Gastrocnemius medialis (tissue), 4 donors: Measurements from ENCODE around the gene CHST11.

Experiments
- CTCF ChIP-seq, 5 experiments: fragments of 450-650 bp in 3 of 5; fragments of 200-600 bp in 2 of 5; sonication (generic) in 2 of 5; IDR thresholded peaks in 4 of 5; conservative IDR thresholded peaks in 1 of 5; 1 replicate in 4 of 5; 2 replicates in 1 of 5; pipeline ENCODE4 v1.5.1; 2016 to 2019; ENCODE audit warnings: antibody characterized with exemption in 5 of 5, mild to moderate bottlenecking in 3 of 5, moderate library complexity in 3 of 5
- POLR2A ChIP-seq, 2 donors: fragments of 450-650 bp; IDR thresholded peaks; one replicate each; pipeline ENCODE4 v1.6.1; 2017; ENCODE audit warnings: antibody characterized with exemption in 2 of 2, mild to moderate bottlenecking in 2 of 2, moderate library complexity in 2 of 2

DNA sequence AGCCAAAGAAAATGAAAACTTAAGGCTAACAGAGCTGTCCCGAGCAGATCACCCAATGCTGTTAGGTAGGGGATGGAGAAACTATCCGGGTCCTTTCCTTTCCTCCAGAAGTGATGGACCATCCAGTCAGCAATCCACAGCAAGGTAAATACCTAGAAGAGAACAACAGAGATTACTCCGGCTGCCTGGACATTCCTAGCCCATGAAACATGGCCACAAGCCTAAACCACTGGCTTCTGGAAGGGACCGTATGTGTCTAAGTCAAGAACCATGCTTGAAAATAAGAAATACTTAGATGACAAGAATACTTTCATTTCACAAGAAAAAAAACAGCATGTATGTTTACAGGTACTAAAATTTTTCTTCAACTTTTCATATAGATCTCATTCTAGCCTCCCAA is 348.4 kb downstream of the CHST11 start:
- TF ChIP-seq CTCF (IDR thresholded peaks at IDR 0.05 in 4 of 5, conservative IDR thresholded peaks at IDR 0.05 in 1 of 5), result no peak
- TF ChIP-seq POLR2A (IDR thresholded peaks at IDR 0.05), result no peak
